IPS-18a (cell line): Measurements from ENCODE around the gene ELMO1.

Experiments used
- H3K27ac ChIP-seq: one replicate; pipeline ENCODE4 v1.5.1; 2013; ENCODE audit warnings: low read length
- H3K27me3 ChIP-seq: one replicate; pipeline ENCODE4 v1.6.1; 2013; ENCODE audit warnings: mild to moderate bottlenecking, low read length; ENCODE audit not compliant: control insufficient read depth, insufficient read depth
- H3K36me3 ChIP-seq: one replicate; pipeline ENCODE4 v1.6.1; 2013; ENCODE audit warnings: low read depth, low read length; ENCODE audit not compliant: control insufficient read depth
- H3K4me1 ChIP-seq: one replicate; pipeline ENCODE4 v1.6.1; 2013; ENCODE audit warnings: low read depth, low read length; ENCODE audit not compliant: control insufficient read depth
- H3K4me3 ChIP-seq: one replicate; pipeline ENCODE4 v1.5.1; 2013; ENCODE audit warnings: low read length
- H3K9ac ChIP-seq: one replicate; pipeline ENCODE4 v1.6.1; 2013; ENCODE audit warnings: mild to moderate bottlenecking, low read length, moderate library complexity
- H3K9me3 ChIP-seq: one replicate; pipeline ENCODE4 v1.6.1; 2013; ENCODE audit warnings: low read depth, low read length; ENCODE audit not compliant: control insufficient read depth

ELMO1 gene

GRCh38 chr7:37028909-37029440, 419.7 kb downstream of the ELMO1 start:
- H3K27me3 ChIP-seq, result no peaks in the 10 kb centered on the region
- no peaks in the 10 kb centered on the region for H3K9me3 ChIP-seq
- no peak overlapping the region for H3K4me3 ChIP-seq
- H3K27ac ChIP-seq, result no peak overlapping the region
- H3K4me1 ChIP-seq, result peaks cover 15% of the 10 kb centered on the region
- no peak overlapping the region for H3K9ac ChIP-seq
- H3K36me3 ChIP-seq, result no peaks in the 10 kb centered on the region

- H3K27ac ChIP-seq, result no peak overlapping the region
- H3K36me3 ChIP-seq, result no peaks in the 10 kb centered on the region
- H3K27me3 ChIP-seq, result no peaks in the 10 kb centered on the region
- no peaks in the 10 kb centered on the region for H3K9me3 ChIP-seq
- H3K4me3 ChIP-seq, result no peak overlapping the region
- no peak overlapping the region for H3K9ac ChIP-seq
- peaks cover 15% of the 10 kb centered on the region for H3K4me1 ChIP-seq
These were observed 420.9 kb downstream of the ELMO1 start for GRCh38 chr7:37027557-37028341.

GRCh38 chr7:37027104-37027503, 421.6 kb downstream of the ELMO1 start:
- Histone ChIP-seq H3K36me3 (no peaks in the 10 kb centered on the region), H3K4me3 (no peak overlapping the region), H3K9me3 (no peaks in the 10 kb centered on the region), H3K27me3 (no peaks in the 10 kb centered on the region), H3K4me1 (peaks cover 8% of the 10 kb centered on the region), H3K9ac (no peak overlapping the region), H3K27ac (no peak overlapping the region)

GRCh38 chr7:37018954-37019353, 429.7 kb downstream of the ELMO1 start:
- Histone ChIP-seq H3K9ac (no peak overlapping the region), H3K4me1 (no peaks in the 10 kb centered on the region), H3K36me3 (no peaks in the 10 kb centered on the region), H3K27ac (no peak overlapping the region), H3K9me3 (no peaks in the 10 kb centered on the region), H3K27me3 (no peaks in the 10 kb centered on the region), H3K4me3 (no peak overlapping the region)

- Histone ChIP-seq H3K4me1 (no peaks in the 10 kb centered on the region), H3K4me3 (no peak overlapping the region), H3K27me3 (no peaks in the 10 kb centered on the region), H3K9me3 (no peaks in the 10 kb centered on the region), H3K36me3 (no peaks in the 10 kb centered on the region), H3K27ac (no peak overlapping the region), H3K9ac (no peak overlapping the region)
These were observed 432.4 kb downstream of the ELMO1 start for GRCh38 chr7:37016064-37016878.

DNA sequence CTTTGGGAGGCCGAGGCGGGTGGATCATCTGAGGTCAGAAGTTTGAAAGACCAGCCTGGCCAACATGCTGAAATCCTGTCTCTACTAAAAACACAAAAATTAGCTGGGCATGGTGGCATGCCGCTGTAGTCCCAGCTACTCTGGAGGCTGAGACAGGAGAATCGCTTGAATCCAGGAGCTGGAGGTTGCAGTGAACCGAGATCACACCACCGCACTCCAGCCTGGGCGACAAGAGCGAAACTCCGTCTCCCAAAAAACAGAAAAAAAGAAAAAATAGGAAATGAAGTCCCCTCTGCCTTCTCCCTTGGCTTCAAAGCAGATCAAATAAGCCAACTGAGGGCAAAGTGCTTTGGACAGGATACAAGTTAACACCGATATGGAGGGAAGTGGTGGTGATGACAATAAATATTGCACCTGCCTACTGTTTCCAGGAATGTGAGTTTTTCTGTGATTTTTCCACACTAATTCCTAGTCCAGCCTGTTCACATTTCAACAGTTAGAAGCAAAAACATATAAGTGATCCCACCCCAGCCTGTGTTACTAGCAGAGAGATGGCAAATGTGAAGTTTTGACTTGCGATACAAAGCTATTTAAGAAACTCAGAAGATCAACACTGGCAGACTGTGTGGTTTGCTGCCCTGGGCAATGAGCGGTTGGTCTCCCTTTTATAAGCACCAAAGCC, 433.2 kb downstream of the ELMO1 start:
- H3K27me3 ChIP-seq, result no peaks in the 10 kb centered on the region
- H3K4me3 ChIP-seq, result no peak overlapping the region
- no peaks in the 10 kb centered on the region for H3K9me3 ChIP-seq

GRCh38 chr7:37013771-37014170, 434.9 kb downstream of the ELMO1 start:
- no peaks in the 10 kb centered on the region for H3K36me3 ChIP-seq
- H3K27ac ChIP-seq, result no peak overlapping the region

More for the DNA sequence above, 433.2 kb downstream of the ELMO1 start:
- Histone ChIP-seq H3K9ac (no peak overlapping the region), H3K36me3 (no peaks in the 10 kb centered on the region), H3K27ac (no peak overlapping the region), H3K4me1 (no peaks in the 10 kb centered on the region)

GRCh38 chr7:37011151-37011890, 437.3 kb downstream of the ELMO1 start:
- no peak overlapping the region for H3K9ac ChIP-seq
- H3K4me1 ChIP-seq, result peaks cover 9% of the 10 kb centered on the region
- H3K27ac ChIP-seq, result no peak overlapping the region
- H3K36me3 ChIP-seq, result no peaks in the 10 kb centered on the region
- no peaks in the 10 kb centered on the region for H3K27me3 ChIP-seq
- H3K9me3 ChIP-seq, result no peaks in the 10 kb centered on the region
- H3K4me3 ChIP-seq, result no peak overlapping the region

More at GRCh38 chr7:37013771-37014170, 434.9 kb downstream of the ELMO1 start:
- Histone ChIP-seq H3K4me3 (no peak overlapping the region), H3K9me3 (no peaks in the 10 kb centered on the region), H3K9ac (no peak overlapping the region), H3K27me3 (no peaks in the 10 kb centered on the region), H3K4me1 (no peaks in the 10 kb centered on the region)

- Histone ChIP-seq H3K4me1 (peaks cover 9% of the 10 kb centered on the region), H3K4me3 (no peak overlapping the region), H3K9me3 (no peaks in the 10 kb centered on the region), H3K9ac (no peak overlapping the region), H3K27ac (no peak overlapping the region), H3K27me3 (no peaks in the 10 kb centered on the region), H3K36me3 (no peaks in the 10 kb centered on the region)
These were observed 439.5 kb downstream of the ELMO1 start for GRCh38 chr7:37009125-37009675.

- Histone ChIP-seq H3K9ac (no peak overlapping the region), H3K4me1 (peaks cover 9% of the 10 kb centered on the region), H3K27me3 (no peaks in the 10 kb centered on the region), H3K27ac (no peak overlapping the region), H3K9me3 (no peaks in the 10 kb centered on the region), H3K36me3 (no peaks in the 10 kb centered on the region), H3K4me3 (no peak overlapping the region)
These were observed 441.0 kb downstream of the ELMO1 start for GRCh38 chr7:37007691-37008090.
